ENCODE results near the gene PAK2. TPM values are rescaled to one million over a fixed set of nuclear protein-coding genes. Genes with fewer than 3 reads are reported as not detected.

PAK2 gene
- total and polyA plus RNA-seq, 2 of the 4 experiments (the other 2 are of a cell fraction) = 31.8 to 36.0 TPM

DNA sequence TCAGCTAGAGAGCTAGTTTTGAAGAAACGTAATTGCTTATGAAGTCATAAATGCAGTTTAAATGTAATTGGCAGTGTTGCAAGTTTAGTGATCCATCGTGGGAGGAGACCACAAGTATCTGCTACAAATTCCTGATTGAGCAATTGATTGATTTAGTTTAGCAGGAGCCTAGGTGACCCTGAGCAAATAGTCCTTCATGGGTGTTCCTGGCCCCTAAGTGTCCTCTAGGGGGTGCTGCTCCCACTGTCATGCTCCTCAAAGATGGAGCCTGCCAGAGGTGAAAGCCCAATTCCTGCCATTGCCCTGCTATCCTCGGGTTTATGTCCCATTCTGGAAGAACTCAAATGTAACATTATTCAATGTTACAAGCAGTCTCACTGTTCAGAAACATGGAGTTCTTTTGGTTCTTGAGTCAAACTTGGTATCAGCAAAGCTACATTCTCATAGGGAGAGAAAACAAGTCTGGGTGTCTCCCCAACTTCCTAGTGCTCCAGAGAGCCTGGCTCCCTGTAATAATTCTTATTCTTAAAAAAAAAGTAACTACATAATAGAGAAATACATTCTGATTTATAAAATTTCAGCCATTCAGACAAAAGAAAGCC lies 98.3 kb downstream of the PAK2 start:
- no peak overlapping the region for H3K4me3 ChIP-seq (ENCODE audit: insufficient read depth, low read depth, low read length)
- no peak overlapping the region for H3K27ac ChIP-seq (ENCODE audit: insufficient read depth, low read length)
- no peak overlapping the region for H2AK5ac ChIP-seq (ENCODE audit: low read depth, low read length)
- no peaks in the 10 kb centered on the region for H3K36me3 ChIP-seq (ENCODE audit: control insufficient read depth, insufficient read depth, low read length)
- peak; percentile 54 for DNase-seq
- no peak overlapping the region for H2BK120ac ChIP-seq (ENCODE audit: low read depth, low read length)
- H4K5ac ChIP-seq (ENCODE audit: low read depth, low read length) = no peak overlapping the region
- H3K23ac ChIP-seq (ENCODE audit: low read depth, low read length) = no peak overlapping the region
- peak; percentile 88 for ATAC-seq (ENCODE audit: low read depth)
- no peak overlapping the region for H4K91ac ChIP-seq (ENCODE audit: insufficient read depth, low read depth, low read length)
- no CpG with 5 or more reads among the region's 3 CpGs for WGBS, 2 experiments (ENCODE audit: extremely low coverage in 2 of 2, insufficient read length in 1 of 2)
- no peaks in the 10 kb centered on the region for H3K79me1 ChIP-seq (ENCODE audit: low read depth in 1 of 2, low read length in 2 of 2)
- H2BK20ac ChIP-seq (ENCODE audit: low read depth, low read length) = no peak overlapping the region
- no peaks in the 10 kb centered on the region for H4K20me1 ChIP-seq (ENCODE audit: insufficient read depth, low read length)
- no peak overlapping the region for H2BK5ac ChIP-seq (ENCODE audit: low read depth, low read length, poor library complexity, severe bottlenecking)
- no peak overlapping the region for H3K4me2 ChIP-seq (ENCODE audit: low read depth, low read length)
- no peak overlapping the region for H2AFZ ChIP-seq (replicated peaks; ENCODE audit: low read length, poor library complexity)
- in situ Hi-C loops (cut with MboI; ENCODE audit: low sequenced_read_pairs) (no loop called here), intact Hi-C loops (cut with micrococcal nuclease) (loop anchor here (1.0 kb wide), 2 partner anchors 103 to 132 kb away; no protein-coding TSS in a partner anchor), dilution Hi-C loops (cut with HindIII; ENCODE audit: low sequenced_read_pairs, unreplicated experiment) (no loop called here)
- no peak overlapping the region for H3K9ac ChIP-seq (ENCODE audit: low read depth, low read length)
- no TSS peak for BruUV-seq (replicated peaks)
- H2BK15ac ChIP-seq (ENCODE audit: low read depth, low read length) = no peak overlapping the region
- H3K18ac ChIP-seq (ENCODE audit: low read depth, low read length) = no peak overlapping the region
- H3K56ac ChIP-seq (ENCODE audit: extremely low read depth, insufficient read depth, low read length) = no peak overlapping the region
- CTCF ChIA-PET = interaction anchor here (1.1 kb wide), 1 partner anchor 12 kb away, joined by 3 read pairs; no protein-coding TSS in a partner anchor
- H3K9me3 ChIP-seq (ENCODE audit: control insufficient read depth, insufficient read depth, low read length) = no peaks in the 10 kb centered on the region
- H3K4me1 ChIP-seq (ENCODE audit: control insufficient read depth, insufficient read depth, low read length) = no peaks in the 10 kb centered on the region
- no peak overlapping the region for H3K14ac ChIP-seq (replicated peaks; ENCODE audit: low read depth, low read length)
- no peak overlapping the region for H4K8ac ChIP-seq (ENCODE audit: low read depth in 2 of 2, low read length in 2 of 2)
- no peak overlapping the region for H3K4ac ChIP-seq (ENCODE audit: low read depth, low read length)
- no peak overlapping the region for H2AK9ac ChIP-seq (replicated peaks; ENCODE audit: low read depth, low read length, poor library complexity)
- POLR2A ChIA-PET (ENCODE audit: unreplicated experiment) = no interaction called here
- H3K9me1 ChIP-seq (ENCODE audit: insufficient read depth, low read length) = no peaks in the 10 kb centered on the region
- TF ChIP-seq, protein P1, sequence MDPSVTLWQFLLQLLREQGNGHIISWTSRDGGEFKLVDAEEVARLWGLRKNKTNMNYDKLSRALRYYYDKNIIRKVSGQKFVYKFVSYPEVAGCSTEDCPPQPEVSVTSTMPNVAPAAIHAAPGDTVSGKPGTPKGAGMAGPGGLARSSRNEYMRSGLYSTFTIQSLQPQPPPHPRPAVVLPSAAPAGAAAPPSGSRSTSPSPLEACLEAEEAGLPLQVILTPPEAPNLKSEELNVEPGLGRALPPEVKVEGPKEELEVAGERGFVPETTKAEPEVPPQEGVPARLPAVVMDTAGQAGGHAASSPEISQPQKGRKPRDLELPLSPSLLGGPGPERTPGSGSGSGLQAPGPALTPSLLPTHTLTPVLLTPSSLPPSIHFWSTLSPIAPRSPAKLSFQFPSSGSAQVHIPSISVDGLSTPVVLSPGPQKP (IDR thresholded peaks at IDR 0.05; ENCODE audit: borderline replicate concordance, low read depth, low read length) = no peak
- TF ChIP-seq MAZ (IDR thresholded peaks at IDR 0.05; ENCODE audit: borderline replicate concordance, low read depth, low read length) (no peak), RAD21 (IDR thresholded peaks at IDR 0.05; ENCODE audit: low read length) (peak; percentile 75), RFX5 (IDR thresholded peaks at IDR 0.05; ENCODE audit: low read depth, low read length) (no peak), FOS (IDR thresholded peaks at IDR 0.05; ENCODE audit: low read depth, low read length) (no peak), CEBPB (IDR thresholded peaks at IDR 0.05; ENCODE audit: low read depth, low read length) (peak; percentile 54), SMC3 (IDR thresholded peaks at IDR 0.05; ENCODE audit: low read depth, low read length) (peak; percentile 56), RCOR1 (IDR thresholded peaks at IDR 0.05; ENCODE audit: insufficient replicate concordance, low read length) (no peak), MAFK (IDR thresholded peaks at IDR 0.05; ENCODE audit: low read depth, low read length) (no peak)
- TF ChIP-seq, protein P2, sequence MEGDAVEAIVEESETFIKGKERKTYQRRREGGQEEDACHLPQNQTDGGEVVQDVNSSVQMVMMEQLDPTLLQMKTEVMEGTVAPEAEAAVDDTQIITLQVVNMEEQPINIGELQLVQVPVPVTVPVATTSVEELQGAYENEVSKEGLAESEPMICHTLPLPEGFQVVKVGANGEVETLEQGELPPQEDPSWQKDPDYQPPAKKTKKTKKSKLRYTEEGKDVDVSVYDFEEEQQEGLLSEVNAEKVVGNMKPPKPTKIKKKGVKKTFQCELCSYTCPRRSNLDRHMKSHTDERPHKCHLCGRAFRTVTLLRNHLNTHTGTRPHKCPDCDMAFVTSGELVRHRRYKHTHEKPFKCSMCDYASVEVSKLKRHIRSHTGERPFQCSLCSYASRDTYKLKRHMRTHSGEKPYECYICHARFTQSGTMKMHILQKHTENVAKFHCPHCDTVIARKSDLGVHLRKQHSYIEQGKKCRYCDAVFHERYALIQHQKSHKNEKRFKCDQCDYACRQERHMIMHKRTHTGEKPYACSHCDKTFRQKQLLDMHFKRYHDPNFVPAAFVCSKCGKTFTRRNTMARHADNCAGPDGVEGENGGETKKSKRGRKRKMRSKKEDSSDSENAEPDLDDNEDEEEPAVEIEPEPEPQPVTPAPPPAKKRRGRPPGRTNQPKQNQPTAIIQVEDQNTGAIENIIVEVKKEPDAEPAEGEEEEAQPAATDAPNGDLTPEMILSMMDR (conservative IDR thresholded peaks at IDR 0.05; ENCODE audit: low read depth, low read length) = peak; percentile 70
- no peaks in the 10 kb centered on the region for H3K27me3 ChIP-seq (ENCODE audit: control insufficient read depth, insufficient read depth, low read length)
